H1 (cell line): ENCODE measurements around the gene CARD16. TPM values are rescaled to one million over a fixed set of nuclear protein-coding genes. Genes with fewer than 3 reads are reported as not detected.

Experiments used
- CTCF ChIA-PET: fragments of 300-600 bp; sonication (Branson Sonifier 250); formaldehyde crosslinking; loops from one replicate; lab custom pipeline; 2021; ENCODE audit not compliant: partially characterized antibody; lab: Charles Lee
- POLR2A ChIA-PET: fragments of 300-600 bp; sonication (Branson Sonifier 250); formaldehyde crosslinking; loops from one replicate; lab custom pipeline; 2021; ENCODE audit warnings: inconsistent platforms; ENCODE audit not compliant: partially characterized antibody; lab: Charles Lee
- DNase-seq, 2 experiments: peaks; one replicate each; pipeline versions ENCODE4 v3.0.0 to v3.0.0-alpha.2; 2010 to 2022; ENCODE audit warnings: low spot score in 2 of 2, low read depth in 1 of 2, mixed read lengths in 1 of 2
- FAIRE-seq: peaks from 2 replicates; lab custom pipeline; 2011; peaks lifted over from hg19 to GRCh38; lab: Jason Lieb, UNC
- H2AFZ ChIP-seq: 2 replicates; pipeline ENCODE4 v1.8.1; 2012; ENCODE audit warnings: low read length, inconsistent platforms
- H2AK5ac ChIP-seq: 2 replicates; pipeline ENCODE4 v1.6.1; 2013; ENCODE audit warnings: low read depth, low read length
- H2BK120ac ChIP-seq: replicated peaks from 2 replicates; pipeline ENCODE3; 2013; ENCODE audit warnings: low read depth, low read length, inconsistent platforms
- H2BK12ac ChIP-seq: 2 replicates; pipeline ENCODE4 v1.6.1; 2013; ENCODE audit warnings: low read depth, low read length
- H2BK15ac ChIP-seq: 2 replicates; pipeline ENCODE4 v1.6.1; 2013; ENCODE audit warnings: low read length
- H2BK20ac ChIP-seq: 2 replicates; pipeline ENCODE4 v1.6.1; 2013; ENCODE audit warnings: low read length
- H2BK5ac ChIP-seq: 2 replicates; pipeline ENCODE4 v1.6.1; 2013; ENCODE audit warnings: low read depth, low read length
- H3K14ac ChIP-seq: 2 replicates; pipeline ENCODE4 v1.6.1; 2013; ENCODE audit warnings: inconsistent platforms; ENCODE audit not compliant: insufficient read length
- H3K18ac ChIP-seq: 2 replicates; pipeline ENCODE4 v1.6.1; 2013; ENCODE audit warnings: low read length; ENCODE audit errors: extremely low read depth
- H3K23ac ChIP-seq: 2 replicates; pipeline ENCODE4 v1.6.1; 2013; ENCODE audit warnings: inconsistent platforms; ENCODE audit not compliant: insufficient read length
- H3K23me2 ChIP-seq: 2 replicates; pipeline ENCODE4 v1.6.1; 2013; ENCODE audit warnings: low read depth, low read length
- H3K27ac ChIP-seq: 2 replicates; pipeline ENCODE4 v1.6.1; 2011; ENCODE audit warnings: low read depth, low read length, inconsistent platforms
- H3K27me3 ChIP-seq, 4 experiments: replicated peaks in 1 of 4; 1 replicate in 1 of 4; 2 replicates in 3 of 4; pipeline versions ENCODE4 v1.6.1 to v1.8.1; 2011 to 2013; ENCODE audit warnings: low read length in 3 of 4, mild to moderate bottlenecking in 3 of 4, inconsistent platforms in 2 of 4, mixed read lengths in 2 of 4, moderate library complexity in 1 of 4; ENCODE audit not compliant: control insufficient read depth in 3 of 4, insufficient read depth in 3 of 4; ENCODE audit errors: extremely low read depth in 1 of 4
- H3K36me3 ChIP-seq, 4 experiments: 2 replicates each; pipeline versions ENCODE4 v1.6.1 to v1.8.1; 2011 to 2013; ENCODE audit warnings: mild to moderate bottlenecking in 4 of 4, low read length in 3 of 4, moderate library complexity in 2 of 4, control low read depth in 1 of 4, inconsistent platforms in 1 of 4; ENCODE audit not compliant: insufficient read depth in 4 of 4, control insufficient read depth in 2 of 4
- H3K4ac ChIP-seq: replicated peaks from 2 replicates; pipeline ENCODE3; 2013; ENCODE audit warnings: low read length, low read depth, mixed read lengths, inconsistent platforms; ENCODE audit not compliant: insufficient read length
- H3K4me1 ChIP-seq, 4 experiments: replicated peaks in 1 of 4; 1 replicate in 1 of 4; 2 replicates in 3 of 4; pipeline versions ENCODE4 v1.6.1 to v1.8.1; 2011 to 2013; ENCODE audit warnings: low read length in 3 of 4, inconsistent platforms in 2 of 4, mixed read lengths in 1 of 4; ENCODE audit not compliant: insufficient read depth in 4 of 4, control insufficient read depth in 3 of 4
- H3K4me2 ChIP-seq, 2 experiments: 2 replicates each; pipeline versions ENCODE4 v1.6.1 to v1.8.1; 2011 to 2013; ENCODE audit warnings: low read depth in 2 of 2, low read length in 2 of 2, control low read depth in 1 of 2, inconsistent platforms in 1 of 2, mild to moderate bottlenecking in 1 of 2; ENCODE audit not compliant: insufficient read depth in 1 of 2
- H3K4me3 ChIP-seq, 4 experiments: fragments of 200-600, 300-600 bp in 1 of 4; sonication (generic), shearing (Covaris generic), sonication (Bioruptor Twin) in 1 of 4; 2 replicates each; pipeline versions ENCODE4 v1.5.1 to v1.8.1; 2011 to 2016; ENCODE audit warnings: low read length in 4 of 4, low read depth in 3 of 4, control low read depth in 2 of 4, inconsistent platforms in 2 of 4, mild to moderate bottlenecking in 2 of 4, mixed read lengths in 1 of 4, moderate library complexity in 1 of 4; ENCODE audit not compliant: insufficient read depth in 2 of 4; ENCODE audit errors: extremely low read depth in 1 of 4
- H3K56ac ChIP-seq: replicated peaks from 2 replicates; pipeline ENCODE3; 2013; ENCODE audit warnings: low read depth, mild to moderate bottlenecking, mixed read lengths, low read length, inconsistent platforms; ENCODE audit not compliant: insufficient read length
- H3K79me1 ChIP-seq: 2 replicates; pipeline ENCODE4 v1.6.1; 2013; ENCODE audit warnings: low read depth, low read length, control low read depth
- H3K79me2 ChIP-seq, 2 experiments: 2 replicates each; pipeline versions ENCODE4 v1.6.1 to v1.8.1; 2012 to 2013; ENCODE audit warnings: low read length in 2 of 2, mild to moderate bottlenecking in 2 of 2, inconsistent platforms in 1 of 2; ENCODE audit not compliant: insufficient read depth in 2 of 2, control insufficient read depth in 1 of 2
- H3K9ac ChIP-seq, 4 experiments: replicated peaks in 1 of 4; 1 replicate in 1 of 4; 2 replicates in 3 of 4; pipeline versions ENCODE4 v1.6.1 to v1.8.1; 2011 to 2013; ENCODE audit warnings: low read depth in 3 of 4, low read length in 3 of 4, control low read depth in 2 of 4, mild to moderate bottlenecking in 2 of 4, moderate library complexity in 2 of 4, inconsistent platforms in 1 of 4; ENCODE audit errors: extremely low read depth in 1 of 4
- H3K9me3 ChIP-seq, 2 experiments: 2 replicates each; pipeline versions ENCODE4 v1.6.1 to v1.8.1; 2012 to 2013; ENCODE audit warnings: mild to moderate bottlenecking in 2 of 2, moderate library complexity in 2 of 2, control low read depth in 1 of 2, inconsistent platforms in 1 of 2, low read depth in 1 of 2, low read length in 1 of 2, mixed read lengths in 1 of 2; ENCODE audit not compliant: insufficient read depth in 2 of 2
- H4K20me1 ChIP-seq, 2 experiments: replicated peaks in 1 of 2; 2 replicates each; pipeline versions ENCODE3 to v1.8.1; 2011 to 2013; ENCODE audit warnings: inconsistent platforms in 2 of 2, low read length in 2 of 2, mild to moderate bottlenecking in 1 of 2; ENCODE audit not compliant: insufficient read depth in 2 of 2, control insufficient read depth in 1 of 2
- H4K5ac ChIP-seq: 2 replicates; pipeline ENCODE4 v1.6.1; 2013; ENCODE audit warnings: low read length, low read depth, mixed read lengths, inconsistent platforms; ENCODE audit not compliant: insufficient read length
- H4K8ac ChIP-seq: 2 replicates; pipeline ENCODE4 v1.8.0; 2013; ENCODE audit warnings: mild to moderate bottlenecking, moderate library complexity, low read length, inconsistent platforms; ENCODE audit not compliant: insufficient read depth; ENCODE audit errors: extremely low read depth
- H4K91ac ChIP-seq: replicated peaks from 2 replicates; pipeline ENCODE3; 2013; ENCODE audit warnings: low read length, mixed read lengths, inconsistent platforms; ENCODE audit not compliant: insufficient read length
- CHD1 ChIP-seq: IDR thresholded peaks from 2 replicates; pipeline ENCODE4 v1.6.1; 2012; ENCODE audit warnings: low read depth, low read length, improper control_type of control experiment
- GABPA ChIP-seq: IDR thresholded peaks from 2 replicates; pipeline ENCODE4 v1.6.1; 2011; ENCODE audit warnings: mild to moderate bottlenecking, low read length, moderate library complexity, borderline replicate concordance; ENCODE audit not compliant: insufficient read depth
- HDAC2 ChIP-seq, 2 experiments: fragments of 300-600 bp in 1 of 2; sonication (generic) in 1 of 2; IDR thresholded peaks; 2 replicates each; pipeline ENCODE4 v1.6.1; 2011 to 2012; ENCODE audit warnings: low read depth in 2 of 2, low read length in 2 of 2, mild to moderate bottlenecking in 2 of 2, moderate library complexity in 2 of 2, borderline replicate concordance in 1 of 2, inconsistent platforms in 1 of 2
- KDM4A ChIP-seq: IDR thresholded peaks from one replicate; pipeline ENCODE4 v1.7.1; 2012; ENCODE audit warnings: low read depth, mild to moderate bottlenecking, moderate library complexity, low read length, inconsistent platforms; ENCODE audit not compliant: severe bottlenecking
- POU5F1 ChIP-seq: IDR thresholded peaks from 2 replicates; pipeline ENCODE4 v1.6.1; 2011; ENCODE audit warnings: low read depth, mild to moderate bottlenecking, low read length, moderate library complexity
- RAD21 ChIP-seq, 2 experiments: IDR thresholded peaks in 1 of 2; conservative IDR thresholded peaks in 1 of 2; 2 replicates each; pipeline ENCODE4 v1.6.1; 2011; ENCODE audit warnings: low read depth in 2 of 2, low read length in 2 of 2, improper control_type of control experiment in 1 of 2, inconsistent platforms in 1 of 2, mild to moderate bottlenecking in 1 of 2, moderate library complexity in 1 of 2
- RBBP5 ChIP-seq: IDR thresholded peaks from 2 replicates; pipeline ENCODE4 v1.7.1; 2012; ENCODE audit warnings: low read depth, mild to moderate bottlenecking, inconsistent platforms, low read length, moderate library complexity, borderline replicate concordance
- RXRA ChIP-seq: IDR thresholded peaks from 2 replicates; pipeline ENCODE4 v1.6.1; 2011; ENCODE audit warnings: low read depth, mild to moderate bottlenecking, low read length, moderate library complexity; ENCODE audit not compliant: insufficient read depth
- SIRT6 ChIP-seq: IDR thresholded peaks from one replicate; pipeline ENCODE4 v1.7.1; 2012; ENCODE audit warnings: low read length, inconsistent platforms
- TAF1 ChIP-seq: IDR thresholded peaks from 2 replicates; pipeline ENCODE4 v1.6.1; 2011; ENCODE audit warnings: mild to moderate bottlenecking, low read depth, low read length
- WGBS, 2 experiments: shearing (Covaris generic) in 1 of 2; methylation state at CpG; one replicate each; pipeline versions ENCODE4 v1.1.6 to v1.1.7; 2013 to 2015; ENCODE audit warnings: low lambda C conversion rate in 2 of 2, mixed read lengths in 2 of 2, inconsistent platforms in 1 of 2, low coverage in 1 of 2, missing lambda C conversion rate in 1 of 2; ENCODE audit not compliant: insufficient replicate concordance in 2 of 2, insufficient coverage in 1 of 2, insufficient read length in 1 of 2; ENCODE audit errors: extremely low coverage in 1 of 2, missing lambda C conversion rate in 1 of 2; 5-methylcytosine and 5-hydroxymethylcytosine counted together
- polyA plus RNA-seq, 7 experiments: library from polyadenylated mRNA; depleted of rRNA in 3 of 7; stranded (reverse) in 5 of 7; unstranded in 2 of 7; fragments of >200 nt in 5 of 7; fragments of 200-250 nt in 2 of 7; gene quantifications; 1 replicate in 5 of 7; 2 replicates in 1 of 7; 4 replicates in 1 of 7; pipeline versions ENCODE4 v1.2.1 to v1.2.3, GENCODE V29; 2011 to 2013; ENCODE audit warnings: missing spikeins in 2 of 7, mixed read lengths in 2 of 7
- total RNA-seq: library from RNA; stranded (reverse); fragmentation: NEBNext Ultra II Directional; extraction: Animal tissue kit (Norgen Biotek cat#: 25700); gene quantifications from 2 replicates; pipeline ENCODE4 v1.2.1, GENCODE V29; 2021
- TF ChIP-seq, protein P1 (sequence below), 3 experiments: IDR thresholded peaks; 1 replicate in 2 of 3; 2 replicates in 1 of 3; pipeline versions ENCODE4 v1.5.1 to v1.6.1; 2011; ENCODE audit warnings: low read length in 3 of 3, mild to moderate bottlenecking in 3 of 3, inconsistent platforms in 2 of 3, low read depth in 1 of 3, moderate library complexity in 1 of 3; ENCODE audit not compliant: insufficient read depth in 1 of 3; ENCODE audit errors: control extremely low read depth in 1 of 3

The CARD16 gene
- total and polyA plus RNA-seq, 2 of the 8 experiments (the other 6 are each of a cell fraction or from before 2014, with no cell fraction given) = not detected

DNA sequence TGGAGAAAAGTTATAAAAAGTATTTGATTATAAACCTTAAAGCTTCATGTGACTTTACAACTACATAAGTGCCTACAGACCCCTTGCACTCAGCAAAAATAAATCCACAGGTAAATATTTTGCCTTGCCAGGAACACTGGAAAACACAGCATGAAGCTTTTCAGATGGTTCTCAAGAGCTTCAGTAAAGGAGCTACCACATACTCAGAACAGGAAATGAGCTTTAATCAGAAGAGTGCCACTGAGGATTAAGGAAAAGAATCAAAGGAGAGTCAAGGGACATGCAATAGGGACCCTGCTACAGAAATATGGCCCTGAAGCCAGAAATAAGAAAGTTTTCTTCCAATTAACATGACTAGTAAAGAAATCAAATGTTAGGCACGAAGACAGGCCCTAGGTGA lies 11.4 kb downstream of the CARD16 start:
- no peak overlapping the region for H3K56ac ChIP-seq
- H4K91ac ChIP-seq = no peak overlapping the region
- POLR2A ChIA-PET = no interaction called here
- no peak overlapping the region for H2BK5ac ChIP-seq
- no peak overlapping the region for H3K14ac ChIP-seq
- H3K9me3 ChIP-seq = no peaks in the 10 kb centered on the region
- H4K5ac ChIP-seq = no peak overlapping the region
- H3K4me1 ChIP-seq = no peaks in the 10 kb centered on the region
- H2BK20ac ChIP-seq = no peak overlapping the region
- H3K18ac ChIP-seq = no peak overlapping the region
- no peak overlapping the region for H4K8ac ChIP-seq
- H3K36me3 ChIP-seq = no peaks in the 10 kb centered on the region
- H3K4me3 ChIP-seq = no peak overlapping the region
- no peak overlapping the region for H2BK12ac ChIP-seq
- H2AFZ ChIP-seq = no peak overlapping the region
- no peaks in the 10 kb centered on the region for H3K79me2 ChIP-seq
- no peak overlapping the region for H2BK120ac ChIP-seq
- H3K23me2 ChIP-seq = no peaks in the 10 kb centered on the region
- no peak overlapping the region for H3K23ac ChIP-seq
- DNase-seq (no peak), FAIRE-seq (no peak)
- H3K4ac ChIP-seq = no peak overlapping the region
- H3K27me3 ChIP-seq = no peaks in the 10 kb centered on the region
- H3K27ac ChIP-seq = no peak overlapping the region
- H3K9ac ChIP-seq = no peak overlapping the region
- H2AK5ac ChIP-seq = no peak overlapping the region
- 100% methylated on average over 1 of the region's 1 CpG; no CpG with 5 or more reads in 1 of the 2 experiments for WGBS, 2 experiments
- no peaks in the 10 kb centered on the region for H3K79me1 ChIP-seq
- H3K4me2 ChIP-seq = no peak overlapping the region
- no peaks in the 10 kb centered on the region for H4K20me1 ChIP-seq
- CTCF ChIA-PET = interaction anchor here (0.7 kb wide), 1 partner anchor 691 kb away, joined by 3 read pairs; no protein-coding TSS in a partner anchor
- no peak overlapping the region for H2BK15ac ChIP-seq
- TF ChIP-seq RAD21 (IDR thresholded peaks at IDR 0.05 in 1 of 2, conservative IDR thresholded peaks at IDR 0.05 in 1 of 2; ENCODE audit: low read depth in 2 of 2, low read length in 2 of 2) (no peak), KDM4A (no peak), RBBP5 (no peak), GABPA (no peak), SIRT6 (no peak), RXRA (no peak), POU5F1 (no peak), TAF1 (no peak), HDAC2 (IDR thresholded peaks at IDR 0.05; ENCODE audit: borderline replicate concordance in 1 of 2, low read depth in 2 of 2, low read length in 2 of 2) (no peak), CHD1 (no peak)
- TF ChIP-seq, protein P1, sequence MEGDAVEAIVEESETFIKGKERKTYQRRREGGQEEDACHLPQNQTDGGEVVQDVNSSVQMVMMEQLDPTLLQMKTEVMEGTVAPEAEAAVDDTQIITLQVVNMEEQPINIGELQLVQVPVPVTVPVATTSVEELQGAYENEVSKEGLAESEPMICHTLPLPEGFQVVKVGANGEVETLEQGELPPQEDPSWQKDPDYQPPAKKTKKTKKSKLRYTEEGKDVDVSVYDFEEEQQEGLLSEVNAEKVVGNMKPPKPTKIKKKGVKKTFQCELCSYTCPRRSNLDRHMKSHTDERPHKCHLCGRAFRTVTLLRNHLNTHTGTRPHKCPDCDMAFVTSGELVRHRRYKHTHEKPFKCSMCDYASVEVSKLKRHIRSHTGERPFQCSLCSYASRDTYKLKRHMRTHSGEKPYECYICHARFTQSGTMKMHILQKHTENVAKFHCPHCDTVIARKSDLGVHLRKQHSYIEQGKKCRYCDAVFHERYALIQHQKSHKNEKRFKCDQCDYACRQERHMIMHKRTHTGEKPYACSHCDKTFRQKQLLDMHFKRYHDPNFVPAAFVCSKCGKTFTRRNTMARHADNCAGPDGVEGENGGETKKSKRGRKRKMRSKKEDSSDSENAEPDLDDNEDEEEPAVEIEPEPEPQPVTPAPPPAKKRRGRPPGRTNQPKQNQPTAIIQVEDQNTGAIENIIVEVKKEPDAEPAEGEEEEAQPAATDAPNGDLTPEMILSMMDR (IDR thresholded peaks at IDR 0.05; ENCODE audit: control extremely low read depth in 1 of 3, insufficient read depth in 1 of 3, low read depth in 1 of 3, low read length in 3 of 3) = no peak
